Hepatocyte (in vitro differentiated cells): ENCODE measurements around the gene CDH4. TPM values are rescaled to one million over a fixed set of nuclear protein-coding genes. Genes with fewer than 3 reads are reported as not detected.

Source experiments
- DNase-seq: peaks from one replicate; pipeline ENCODE4 v3.0.0-alpha.2; 2016; ENCODE audit warnings: low spot score
- H2AFZ ChIP-seq: fragments of 200-600 bp; sonication (generic); 2 replicates; pipeline ENCODE4 v1.6.0; 2016; ENCODE audit warnings: antibody characterized with exemption, mild to moderate bottlenecking
- H3K27ac ChIP-seq: fragments of 200-600 bp; sonication (generic); 2 replicates; pipeline ENCODE4 v1.5.1; 2016; ENCODE audit warnings: mild to moderate bottlenecking
- H3K27me3 ChIP-seq: fragments of 200-600 bp; sonication (generic); 2 replicates; pipeline ENCODE4 v1.6.1; 2016
- H3K36me3 ChIP-seq: fragments of 200-600 bp; sonication (generic); replicated peaks from 2 replicates; pipeline ENCODE4 v1.5.1; 2016; ENCODE audit warnings: low read depth; ENCODE audit not compliant: insufficient read depth
- H3K4me1 ChIP-seq: fragments of 200-600 bp; sonication (generic); 2 replicates; pipeline ENCODE4 v1.5.1; 2016; ENCODE audit warnings: mild to moderate bottlenecking, moderate library complexity; ENCODE audit not compliant: insufficient read depth
- H3K4me2 ChIP-seq: fragments of 200-600 bp; sonication (generic); 2 replicates; pipeline ENCODE4 v1.6.0; 2016
- H3K4me3 ChIP-seq: fragments of 200-600 bp; sonication (generic); 2 replicates; pipeline ENCODE4 v1.5.1; 2016; ENCODE audit warnings: mild to moderate bottlenecking
- H3K79me2 ChIP-seq: fragments of 200-600 bp; sonication (generic); 2 replicates; pipeline ENCODE4 v1.6.0; 2017; ENCODE audit warnings: mild to moderate bottlenecking
- H3K9me2 ChIP-seq: fragments of 200-600 bp; sonication (generic); replicated peaks from 2 replicates; pipeline ENCODE4 v1.6.0; 2017; ENCODE audit warnings: mild to moderate bottlenecking; ENCODE audit not compliant: insufficient read depth
- H3K9me3 ChIP-seq: fragments of 200-600 bp; sonication (generic); 2 replicates; pipeline ENCODE4 v1.5.1; 2016; ENCODE audit warnings: low read depth, mild to moderate bottlenecking
- H4K20me1 ChIP-seq: fragments of 200-600 bp; sonication (generic); 2 replicates; pipeline ENCODE4 v1.6.0; 2016; ENCODE audit warnings: mild to moderate bottlenecking; ENCODE audit not compliant: insufficient read depth, poor library complexity, severe bottlenecking
- CTCF ChIP-seq: fragments of 200-600 bp; sonication (generic); IDR thresholded peaks from 2 replicates; pipeline ENCODE4 v1.5.1; 2016; ENCODE audit warnings: antibody characterized with exemption, mild to moderate bottlenecking; ENCODE audit not compliant: poor library complexity
- EZH2 ChIP-seq: fragments of 200-600 bp; sonication (generic); IDR thresholded peaks from 2 replicates; pipeline ENCODE4 v1.6.1; 2016; ENCODE audit warnings: antibody characterized with exemption, mild to moderate bottlenecking, borderline replicate concordance
- EZH2phosphoT487 ChIP-seq: fragments of 200-600 bp; sonication (generic); IDR thresholded peaks from one replicate; pipeline ENCODE4 v1.6.1; 2018; ENCODE audit warnings: antibody characterized with exemption, mild to moderate bottlenecking, low read depth, moderate library complexity; ENCODE audit not compliant: unreplicated experiment, severe bottlenecking
- WGBS: methylation state at CpG from one replicate; pipeline ENCODE4 v1.1.6; 2016; ENCODE audit warnings: low lambda C conversion rate; ENCODE audit errors: missing lambda C conversion rate; 5-methylcytosine and 5-hydroxymethylcytosine counted together
- polyA plus RNA-seq: library from polyadenylated mRNA; unstranded; fragments of >200 nt; fragmentation: Nextera tagmentation; extraction: Ambion mirVana; gene quantifications from 2 replicates; pipeline ENCODE4 v1.2.1, GENCODE V29; 2016
- total RNA-seq: library from RNA; depleted of rRNA; stranded (reverse); fragments of >200 nt; gene quantifications from 2 replicates; pipeline ENCODE4 v1.2.3, GENCODE V29; 2014

CDH4 gene
- total and polyA plus RNA-seq, 2 experiments from 2014 or later: 0.53 to 0.73 TPM

- H3K27ac ChIP-seq: no peak overlapping the region
- TF ChIP-seq EZH2 (no peak), EZH2phosphoT487 (no peak), CTCF (no peak)
- 94% methylated on average over 3 of the region's 3 CpGs for WGBS
- DNase-seq: no peak
- no peaks in the 10 kb centered on the region for H3K9me3 ChIP-seq
- no peaks in the 10 kb centered on the region for H3K4me1 ChIP-seq
- H3K4me2 ChIP-seq: no peak overlapping the region
- no peak overlapping the region for H2AFZ ChIP-seq
- no peak overlapping the region for H3K4me3 ChIP-seq
- H3K9me2 ChIP-seq: no peaks in the 10 kb centered on the region
- no peaks in the 10 kb centered on the region for H3K79me2 ChIP-seq
- no peaks in the 10 kb centered on the region for H3K36me3 ChIP-seq
- no peaks in the 10 kb centered on the region for H4K20me1 ChIP-seq
- H3K27me3 ChIP-seq: no peaks in the 10 kb centered on the region
Observed at GRCh38 chr20:61492065-61492464, 240.0 kb downstream of the CDH4 start.

GRCh38 chr20:61493798-61494305 lies 241.8 kb downstream of the CDH4 start:
- Histone ChIP-seq H3K4me2 (no peak overlapping the region), H3K9me3 (no peaks in the 10 kb centered on the region), H3K27me3 (no peaks in the 10 kb centered on the region), H3K9me2 (no peaks in the 10 kb centered on the region), H3K27ac (no peak overlapping the region), H3K79me2 (no peaks in the 10 kb centered on the region), H3K4me3 (no peak overlapping the region), H3K4me1 (no peaks in the 10 kb centered on the region), H3K36me3 (no peaks in the 10 kb centered on the region), H4K20me1 (no peaks in the 10 kb centered on the region), H2AFZ (no peak overlapping the region)
- TF ChIP-seq EZH2 (no peak), EZH2phosphoT487 (no peak), CTCF (no peak)
- no peak for DNase-seq
- 80% methylated on average over 10 of the region's 10 CpGs for WGBS

GRCh38 chr20:61494763-61495575 lies 242.9 kb downstream of the CDH4 start:
- TF ChIP-seq EZH2phosphoT487 (no peak), EZH2 (no peak), CTCF (no peak)
- H4K20me1 ChIP-seq: no peaks in the 10 kb centered on the region
- no peaks in the 10 kb centered on the region for H3K9me3 ChIP-seq
- H3K4me1 ChIP-seq: no peaks in the 10 kb centered on the region
- no peak overlapping the region for H2AFZ ChIP-seq
- WGBS: 88% methylated on average over 22 of the region's 22 CpGs
- no peaks in the 10 kb centered on the region for H3K79me2 ChIP-seq
- H3K4me2 ChIP-seq: no peak overlapping the region
- no peak for DNase-seq
- H3K27ac ChIP-seq: no peak overlapping the region
- H3K4me3 ChIP-seq: no peak overlapping the region
- no peaks in the 10 kb centered on the region for H3K27me3 ChIP-seq
- no peaks in the 10 kb centered on the region for H3K36me3 ChIP-seq
- H3K9me2 ChIP-seq: no peaks in the 10 kb centered on the region
